HCT116 (cell line): ENCODE results near the gene SNCAIP.

ENCODE experiments used
- EZH2phosphoT487 ChIP-seq: fragments of 200-600 bp; IDR thresholded peaks from 2 replicates; pipeline ENCODE4 v1.6.1; 2018; ENCODE audit warnings: antibody characterized with exemption, borderline replicate concordance
- RAD21 ChIP-seq: IDR thresholded peaks from 2 replicates; pipeline ENCODE4 v1.6.1; 2012; ENCODE audit warnings: low read depth, mild to moderate bottlenecking

GRCh38 chr5:122439645-122440044, 127.6 kb downstream of the SNCAIP start:
- no peak for TF ChIP-seq EZH2phosphoT487
- TF ChIP-seq RAD21: no peak
